Measurements from ENCODE around the gene PRKCZ.
"Not testable (repeated sequence)": the region's sequence is repeated elsewhere in the genome, so short reads cannot be mapped to it uniquely, and the experiment has no call there.

PRKCZ gene

GRCh38 chr1:2121794-2122193 lies 71.6 kb downstream of the PRKCZ start:
- not testable (repeated sequence) for DNase-seq

GRCh38 chr1:2124446-2125198 lies 74.4 kb downstream of the PRKCZ start:
- no peak for DNase-seq

- DNase-seq = no peak
Observed at GRCh38 chr1:2125350-2126211, 75.4 kb downstream of the PRKCZ start.

- DNase-seq = no peak
Observed at GRCh38 chr1:2126331-2127186, 76.3 kb downstream of the PRKCZ start.

- no peak for DNase-seq
Observed at GRCh38 chr1:2127187-2128145, 77.3 kb downstream of the PRKCZ start.

GRCh38 chr1:2128189-2128901 lies 78.1 kb downstream of the PRKCZ start:
- no peak for DNase-seq

GRCh38 chr1:2129256-2129943 lies 79.2 kb downstream of the PRKCZ start:
- DNase-seq = no peak

- no peak for DNase-seq
Observed at GRCh38 chr1:2130156-2130555, 79.9 kb downstream of the PRKCZ start.

- no peak for DNase-seq
Observed at GRCh38 chr1:2130871-2131289, 80.7 kb downstream of the PRKCZ start.

- no peak for DNase-seq
Observed at GRCh38 chr1:2132222-2133038, 82.2 kb downstream of the PRKCZ start.

GRCh38 chr1:2133039-2133878 lies 83.0 kb downstream of the PRKCZ start:
- DNase-seq = peak; percentile 96

GRCh38 chr1:2133879-2134215 lies 83.6 kb downstream of the PRKCZ start:
- no peak for DNase-seq

- DNase-seq = no peak
Observed at GRCh38 chr1:2134266-2134620, 84.0 kb downstream of the PRKCZ start.

- no peak for DNase-seq
Observed at GRCh38 chr1:2134621-2135307, 84.6 kb downstream of the PRKCZ start.

- no peak for DNase-seq
Observed at GRCh38 chr1:2135441-2135841, 85.2 kb downstream of the PRKCZ start.

- no peak for DNase-seq
Observed at GRCh38 chr1:2135941-2136340, 85.7 kb downstream of the PRKCZ start.

GRCh38 chr1:2136386-2137235 lies 86.4 kb downstream of the PRKCZ start:
- no peak for DNase-seq
